A673 (cell line): ENCODE data around the gene DESI1.

Experiments
- EZH2 ChIP-seq: fragments of 200-600 bp; sonication (generic); IDR thresholded peaks from 2 replicates; pipeline ENCODE4 v1.6.1; 2017; ENCODE audit warnings: borderline replicate concordance, low read depth, mild to moderate bottlenecking, mixed read lengths, antibody characterized with exemption, low read length; ENCODE audit not compliant: poor library complexity, severe bottlenecking
- TF ChIP-seq, protein P1 (sequence below): fragments of 300-800, 200-600 bp; sonication (generic); conservative IDR thresholded peaks from 2 replicates; pipeline ENCODE4 v1.5.1; 2017; ENCODE audit warnings: low read depth, mild to moderate bottlenecking, antibody characterized with exemption, low read length, moderate library complexity, mixed read lengths

DNA sequence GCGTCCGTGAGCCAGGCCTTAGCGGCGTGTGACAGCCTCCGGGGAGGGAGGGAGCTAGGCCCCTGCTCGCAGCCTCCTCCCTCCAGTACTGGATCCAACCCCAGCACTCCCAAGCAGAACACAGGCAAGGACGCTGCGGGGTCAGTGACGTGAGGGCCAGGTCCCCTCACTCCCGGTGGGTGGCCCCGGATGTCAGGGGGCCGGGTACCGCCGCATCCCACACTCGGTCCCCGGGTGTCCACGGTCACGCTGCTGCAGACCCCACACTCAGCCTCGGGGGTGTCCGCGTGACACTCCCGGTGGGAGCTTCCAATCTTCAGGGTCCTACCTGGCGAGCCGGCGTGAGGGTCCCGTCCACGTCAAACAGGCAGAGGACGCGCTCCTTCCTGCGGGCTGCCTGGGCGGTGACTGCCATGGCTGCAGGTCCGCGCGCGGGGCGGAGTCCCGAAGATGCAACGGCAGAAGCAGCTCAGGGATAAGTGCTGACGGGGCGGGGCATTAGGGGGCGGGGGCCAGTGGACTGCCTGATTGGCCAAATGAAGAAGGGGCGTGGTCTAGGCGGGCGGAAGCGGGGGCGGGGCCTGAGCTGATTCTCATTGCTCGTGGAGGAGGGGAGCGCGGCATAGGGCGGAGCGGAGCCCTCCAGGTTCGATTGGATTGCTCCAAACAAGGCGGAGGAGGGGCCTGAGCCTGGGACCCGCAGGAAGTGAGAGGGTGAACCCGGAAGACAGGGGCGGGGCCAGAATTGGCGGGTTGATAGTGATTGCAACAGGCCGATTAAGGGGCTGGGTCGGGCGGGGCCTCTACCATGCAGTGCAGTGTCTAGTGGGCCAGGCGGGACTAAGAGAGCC lies 31.2 kb downstream of the DESI1 start, which contains the start of gene PMM1:
- TF ChIP-seq, protein P1, sequence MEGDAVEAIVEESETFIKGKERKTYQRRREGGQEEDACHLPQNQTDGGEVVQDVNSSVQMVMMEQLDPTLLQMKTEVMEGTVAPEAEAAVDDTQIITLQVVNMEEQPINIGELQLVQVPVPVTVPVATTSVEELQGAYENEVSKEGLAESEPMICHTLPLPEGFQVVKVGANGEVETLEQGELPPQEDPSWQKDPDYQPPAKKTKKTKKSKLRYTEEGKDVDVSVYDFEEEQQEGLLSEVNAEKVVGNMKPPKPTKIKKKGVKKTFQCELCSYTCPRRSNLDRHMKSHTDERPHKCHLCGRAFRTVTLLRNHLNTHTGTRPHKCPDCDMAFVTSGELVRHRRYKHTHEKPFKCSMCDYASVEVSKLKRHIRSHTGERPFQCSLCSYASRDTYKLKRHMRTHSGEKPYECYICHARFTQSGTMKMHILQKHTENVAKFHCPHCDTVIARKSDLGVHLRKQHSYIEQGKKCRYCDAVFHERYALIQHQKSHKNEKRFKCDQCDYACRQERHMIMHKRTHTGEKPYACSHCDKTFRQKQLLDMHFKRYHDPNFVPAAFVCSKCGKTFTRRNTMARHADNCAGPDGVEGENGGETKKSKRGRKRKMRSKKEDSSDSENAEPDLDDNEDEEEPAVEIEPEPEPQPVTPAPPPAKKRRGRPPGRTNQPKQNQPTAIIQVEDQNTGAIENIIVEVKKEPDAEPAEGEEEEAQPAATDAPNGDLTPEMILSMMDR = no peak
- no peak for TF ChIP-seq EZH2
